ENCODE measurements around the gene CHRM1.
A peak's percentile ranks its signal among the peaks of the same experiment; 100 is the strongest.

The CHRM1 gene

GRCh38 chr11:62879235-62879978 lies 41.8 kb downstream of the CHRM1 start:
- H3K4me2 ChIP-seq (ENCODE audit: low read length): peak overlapping the region; percentile 96
- no peaks in the 10 kb centered on the region for H3K36me3 ChIP-seq (ENCODE audit: control insufficient read depth, insufficient read depth, low read length)
- peak overlapping the region; percentile 96 for H3K27ac ChIP-seq
- no peak overlapping the region for H3K9ac ChIP-seq
- peak overlapping the region; percentile 96 for H2AFZ ChIP-seq
- peaks cover 5% of the 10 kb centered on the region for H3K4me1 ChIP-seq
- H3K4me3 ChIP-seq (ENCODE audit: low read depth, low read length): peak overlapping the region; percentile 91
- no peak for TF ChIP-seq CTCF (IDR thresholded peaks at IDR 0.05)
- H3K9me3 ChIP-seq (ENCODE audit: control insufficient read depth, low read length): no peaks in the 10 kb centered on the region
- no peaks in the 10 kb centered on the region for H3K79me2 ChIP-seq
- no peaks in the 10 kb centered on the region for H3K27me3 ChIP-seq (ENCODE audit: control insufficient read depth, insufficient read depth, low read length)

- no peak overlapping the region for H3K4me2 ChIP-seq (ENCODE audit: low read length)
Measured at GRCh38 chr11:62876712-62877111, 44.5 kb downstream of the CHRM1 start.

GRCh38 chr11:62875698-62876478 lies 45.3 kb downstream of the CHRM1 start:
- no peak overlapping the region for H3K27ac ChIP-seq
- no peaks in the 10 kb centered on the region for H3K36me3 ChIP-seq (ENCODE audit: control insufficient read depth, insufficient read depth, low read length)
- H3K9ac ChIP-seq: no peak overlapping the region
- H3K4me1 ChIP-seq: peaks cover 5% of the 10 kb centered on the region
- no peak overlapping the region for H3K4me2 ChIP-seq (ENCODE audit: low read length)
- H2AFZ ChIP-seq: no peak overlapping the region
- H3K27me3 ChIP-seq (ENCODE audit: control insufficient read depth, insufficient read depth, low read length): no peaks in the 10 kb centered on the region
- H3K4me3 ChIP-seq (ENCODE audit: low read depth, low read length): no peak overlapping the region
- H3K9me3 ChIP-seq (ENCODE audit: control insufficient read depth, low read length): no peaks in the 10 kb centered on the region
- TF ChIP-seq CTCF (IDR thresholded peaks at IDR 0.05): no peak
- no peaks in the 10 kb centered on the region for H3K79me2 ChIP-seq

More at GRCh38 chr11:62876712-62877111, 44.5 kb downstream of the CHRM1 start:
- Histone ChIP-seq H2AFZ (no peak overlapping the region), H3K27ac (no peak overlapping the region), H3K4me1 (peaks cover 5% of the 10 kb centered on the region), H3K79me2 (no peaks in the 10 kb centered on the region), H3K4me3 (ENCODE audit: low read depth, low read length) (no peak overlapping the region), H3K9me3 (ENCODE audit: control insufficient read depth, low read length) (no peaks in the 10 kb centered on the region), H3K36me3 (ENCODE audit: control insufficient read depth, insufficient read depth, low read length) (no peaks in the 10 kb centered on the region), H3K9ac (no peak overlapping the region), H3K27me3 (ENCODE audit: control insufficient read depth, insufficient read depth, low read length) (no peaks in the 10 kb centered on the region)
- no peak for TF ChIP-seq CTCF (IDR thresholded peaks at IDR 0.05)

- Histone ChIP-seq H3K9ac (no peak overlapping the region), H2AFZ (no peak overlapping the region), H3K4me2 (ENCODE audit: low read length) (no peak overlapping the region), H3K9me3 (ENCODE audit: control insufficient read depth, low read length) (no peaks in the 10 kb centered on the region), H3K4me1 (peaks cover 2% of the 10 kb centered on the region), H3K79me2 (no peaks in the 10 kb centered on the region), H3K27ac (no peak overlapping the region), H3K27me3 (ENCODE audit: control insufficient read depth, insufficient read depth, low read length) (no peaks in the 10 kb centered on the region), H3K4me3 (ENCODE audit: low read depth, low read length) (no peak overlapping the region), H3K36me3 (ENCODE audit: control insufficient read depth, insufficient read depth, low read length) (no peaks in the 10 kb centered on the region)
- no peak for TF ChIP-seq CTCF (IDR thresholded peaks at IDR 0.05)
Measured at GRCh38 chr11:62874851-62875250, 46.3 kb downstream of the CHRM1 start.
